ENCODE results near the gene POLD4. TPM values are rescaled to one million over a fixed set of nuclear protein-coding genes. Genes with fewer than 3 reads are reported as not detected.
A peak's percentile ranks its signal among the peaks of the same experiment; 100 is the strongest.

The POLD4 gene
- polyA plus RNA-seq, 1 experiment: 119 TPM

- Histone ChIP-seq H3K27me3 (ENCODE audit: control insufficient read depth, insufficient read depth, low read length) (no peaks in the 10 kb centered on the region), H3K4me3 (ENCODE audit: low read depth, low read length) (peak within 1 kb of the TSS; percentile 72), H3K36me3 (ENCODE audit: control insufficient read depth, insufficient read depth, low read length) (peaks cover 34% of the 10 kb centered on the region)
- POLR2A ChIA-PET: interaction anchor here (0.7 to 1.4 kb wide), 2 partner anchors 14 kb away, joined by 3 to 4 read pairs; partner anchors contain the start of gene ANKRD13D
- DNase-seq (ENCODE audit: low read depth): no peak
- no peak for TF ChIP-seq CTCF (IDR thresholded peaks at IDR 0.05; ENCODE audit: insufficient read depth, low read depth, low read length)
- CTCF ChIA-PET: interaction anchor here (0.7 to 2.3 kb wide), 10 partner anchors 14 to 222 kb away, joined by 3 to 9 read pairs (median 4); partner anchors contain the start of gene ANKRD13D
Measured at GRCh38 chr11:67303132-67303834, 50.1 kb downstream of the POLD4 start, which contains the start of gene SSH3. Gene SSH3 (plus strand): TSS chr11:67303530. CDS start chr11:67303626, 96 bp downstream.

GRCh38 chr11:67302571-67303131, 50.7 kb downstream of the POLD4 start:
- DNase-seq (ENCODE audit: low read depth): no peak
- no peak for TF ChIP-seq CTCF (IDR thresholded peaks at IDR 0.05; ENCODE audit: insufficient read depth, low read depth, low read length)
- Histone ChIP-seq H3K27me3 (ENCODE audit: control insufficient read depth, insufficient read depth, low read length) (no peaks in the 10 kb centered on the region), H3K36me3 (ENCODE audit: control insufficient read depth, insufficient read depth, low read length) (peaks cover 32% of the 10 kb centered on the region), H3K4me3 (ENCODE audit: low read depth, low read length) (peak overlapping the region; percentile 72)
- ChIA-PET POLR2A (interaction anchor here (1.4 kb wide), 1 partner anchor 13 kb away, joined by 4 read pairs; the partner anchor contains the start of gene ANKRD13D), CTCF (interaction anchor here (0.7 to 2.3 kb wide), 12 partner anchors 8 to 221 kb away, joined by 3 to 9 read pairs (median 4); partner anchors contain the start of gene ANKRD13D)

GRCh38 chr11:67301951-67302516, 51.3 kb downstream of the POLD4 start:
- H3K27me3 ChIP-seq (ENCODE audit: control insufficient read depth, insufficient read depth, low read length): no peaks in the 10 kb centered on the region
- no peak overlapping the region for H3K4me3 ChIP-seq (ENCODE audit: low read depth, low read length)
- CTCF ChIA-PET: interaction anchor here (0.6 to 2.3 kb wide), 10 partner anchors 8 to 221 kb away, joined by 3 to 6 read pairs (median 3); partner anchors contain the start of gene ANKRD13D
- POLR2A ChIA-PET: no interaction called here
- no peak for TF ChIP-seq CTCF (IDR thresholded peaks at IDR 0.05; ENCODE audit: insufficient read depth, low read depth, low read length)
- DNase-seq (ENCODE audit: low read depth): no peak
- peaks cover 31% of the 10 kb centered on the region for H3K36me3 ChIP-seq (ENCODE audit: control insufficient read depth, insufficient read depth, low read length)

GRCh38 chr11:67301313-67301921, 51.9 kb downstream of the POLD4 start:
- H3K27me3 ChIP-seq (ENCODE audit: control insufficient read depth, insufficient read depth, low read length): no peaks in the 10 kb centered on the region
- no peak for TF ChIP-seq CTCF (IDR thresholded peaks at IDR 0.05; ENCODE audit: insufficient read depth, low read depth, low read length)
- CTCF ChIA-PET: interaction anchor here (0.6 to 1.0 kb wide), 3 partner anchors 7 to 219 kb away, joined by 3 read pairs; no protein-coding TSS in a partner anchor
- DNase-seq (ENCODE audit: low read depth): no peak
- POLR2A ChIA-PET: no interaction called here
- peaks cover 33% of the 10 kb centered on the region for H3K36me3 ChIP-seq (ENCODE audit: control insufficient read depth, insufficient read depth, low read length)
- no peak overlapping the region for H3K4me3 ChIP-seq (ENCODE audit: low read depth, low read length)

Small RNA genes within 50 kb of the gene (small RNA-seq; reads per million reads assigned to genes)
- not detected for gene RN7SKP239 (ENCODE audit: insufficient read length, low read depth, low replicate concordance)
- not detected for gene RNU6-1238P (ENCODE audit: insufficient read length, low read depth, low replicate concordance)

Other genes starting within 250 kb of the POLD4 start
- gene KDM2A, start 234.3 kb downstream of the POLD4 start, polyA plus RNA-seq (2011; rRNA removed): 44.9 and 63.5 TPM in 2 replicates
- 21.9 and 31.2 TPM in 2 replicates for gene GRK2, start 87.1 kb downstream of the POLD4 start, polyA plus RNA-seq (2011; rRNA removed)
- 18.4 and 30.7 TPM in 2 replicates for gene ANKRD13D, start 64.2 kb downstream of the POLD4 start, polyA plus RNA-seq (2011; rRNA removed)
- 19.1 and 22.1 TPM in 2 replicates for gene SSH3, start 50.0 kb downstream of the POLD4 start, polyA plus RNA-seq (2011; rRNA removed)
- gene CLCF1, start 20.1 kb upstream of the POLD4 start, polyA plus RNA-seq (2011; rRNA removed): 13.9 and 21.3 TPM in 2 replicates
- gene RAD9A, start 38.4 kb upstream of the POLD4 start, polyA plus RNA-seq (2011; rRNA removed): 5.9 and 10.7 TPM in 2 replicates
- 146 and 233 TPM in 2 replicates for gene PPP1CA, start 48.3 kb upstream of the POLD4 start, polyA plus RNA-seq (2011; rRNA removed)
- gene TBC1D10C, start 50.5 kb upstream of the POLD4 start, polyA plus RNA-seq (2011; rRNA removed): not detected in 2 replicates
- gene CARNS1, start 62.1 kb upstream of the POLD4 start, polyA plus RNA-seq (2011; rRNA removed): 0.07 and 0.12 TPM in 2 replicates
- 42.9 and 59.9 TPM in 2 replicates for gene RPS6KB2, start 74.9 kb upstream of the POLD4 start, polyA plus RNA-seq (2011; rRNA removed)
- 0.27 and 0.43 TPM in 2 replicates for gene PTPRCAP, start 84.1 kb upstream of the POLD4 start, polyA plus RNA-seq (2011; rRNA removed)
- gene CORO1B, start 89.9 kb upstream of the POLD4 start, polyA plus RNA-seq (2011; rRNA removed): 86.5 and 158 TPM in 2 replicates
- not detected in 2 replicates for gene GPR152, start 99.2 kb upstream of the POLD4 start, polyA plus RNA-seq (2011; rRNA removed)
- gene CABP4, start 101.8 kb upstream of the POLD4 start, polyA plus RNA-seq (2011; rRNA removed): not detected in 2 replicates
- gene TMEM134, start 115.7 kb upstream of the POLD4 start, polyA plus RNA-seq (2011; rRNA removed): 30.6 and 31.7 TPM in 2 replicates
- gene AIP, start 129.5 kb upstream of the POLD4 start, polyA plus RNA-seq (2011; rRNA removed): 69.9 and 133 TPM in 2 replicates
- gene PITPNM1, start 151.8 kb upstream of the POLD4 start, polyA plus RNA-seq (2011; rRNA removed): 8.0 and 14.4 TPM in 2 replicates
- gene CDK2AP2, start 154.6 kb upstream of the POLD4 start, polyA plus RNA-seq (2011; rRNA removed): 15.4 and 30.4 TPM in 2 replicates
- gene CABP2, start 169.9 kb upstream of the POLD4 start, polyA plus RNA-seq (2011; rRNA removed): not detected in 2 replicates
- 679 and 883 TPM in 2 replicates for gene GSTP1, start 230.3 kb upstream of the POLD4 start, polyA plus RNA-seq (2011; rRNA removed)

Data from BJ (cell line).